NCI-H128 (cell line): ENCODE data around the gene TOR1B.

ENCODE experiments used
- DNase-seq: peaks from one replicate; lab custom pipeline; 2025; ENCODE audit not compliant: unreplicated experiment; lab: John Stamatoyannopoulos, UW

TOR1B gene

DNA sequence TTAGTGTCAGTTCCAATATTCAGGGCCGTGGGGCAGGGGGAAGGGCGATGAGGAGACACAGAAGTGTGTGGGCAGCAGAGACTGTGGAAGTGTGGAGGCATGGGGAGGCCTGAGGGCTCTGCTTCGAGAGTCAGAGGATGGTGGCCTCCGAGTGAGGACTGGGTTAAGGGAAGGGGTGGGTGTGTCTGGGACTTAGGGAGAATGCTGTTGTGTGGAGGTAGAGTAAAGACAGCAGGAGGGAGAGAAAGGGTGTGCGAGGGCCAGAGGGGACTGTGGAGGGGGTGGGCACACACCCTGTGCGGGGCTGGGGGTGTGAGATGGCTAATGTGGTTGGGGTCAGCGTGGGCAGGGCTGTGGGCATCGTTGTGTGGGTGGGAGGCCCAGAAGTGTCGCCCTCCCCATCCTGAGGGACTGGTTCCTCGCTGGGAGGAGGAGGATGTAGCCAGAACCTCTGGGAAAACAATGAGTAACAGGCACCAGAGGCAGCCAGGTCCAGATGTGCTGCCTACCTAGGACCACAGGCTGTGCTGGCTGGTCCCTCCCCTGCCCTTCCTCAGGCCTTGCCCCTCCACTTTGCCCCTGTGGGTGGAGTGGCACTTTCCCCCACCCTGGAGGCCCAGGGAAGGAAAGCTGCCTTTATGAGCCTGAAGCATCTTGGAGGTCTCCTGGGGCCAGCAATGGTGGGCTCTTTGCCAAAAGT, 36.5 kb downstream of the TOR1B start:
- no peak for DNase-seq

DNA sequence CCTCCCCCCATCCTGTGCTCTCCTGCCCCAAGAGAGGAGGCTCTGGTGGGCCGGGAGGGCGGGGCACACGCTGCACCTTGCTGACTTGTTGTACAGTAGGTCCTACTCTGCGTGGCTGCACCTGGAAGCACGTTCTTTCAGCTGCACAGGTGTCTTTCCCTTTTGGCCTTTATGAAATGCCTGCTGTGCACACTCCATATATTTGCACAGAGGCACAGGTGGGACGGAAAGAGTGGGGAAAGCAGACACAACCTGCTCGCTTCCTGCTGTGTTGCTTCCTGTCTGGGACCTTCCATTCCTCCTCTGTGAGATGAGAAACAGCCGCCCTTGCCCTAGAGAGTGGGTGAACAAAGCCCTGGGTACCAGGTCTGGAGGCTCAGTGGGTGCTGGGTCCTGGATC, 37.0 kb downstream of the TOR1B start:
- DNase-seq, result peak; percentile 85

DNA sequence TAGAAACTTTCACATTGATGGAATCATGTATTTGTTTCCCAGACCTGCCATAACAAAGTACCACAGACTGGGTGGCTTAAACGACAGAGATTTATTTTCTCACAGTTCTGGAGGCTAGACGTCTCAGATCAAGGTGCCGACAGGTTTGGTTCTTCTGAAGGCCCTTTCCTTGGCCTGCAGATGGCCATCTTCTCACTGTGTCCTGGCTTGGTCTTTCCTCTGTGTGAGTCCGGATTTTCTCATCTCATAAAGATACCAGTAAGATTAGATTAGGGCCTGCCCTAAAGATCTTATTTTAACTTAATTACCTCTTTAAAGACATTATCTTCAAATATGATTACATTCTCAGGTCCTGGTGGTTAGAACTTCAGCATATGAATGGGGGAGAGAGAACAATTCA, 38.1 kb downstream of the TOR1B start:
- DNase-seq, result no peak

DNA sequence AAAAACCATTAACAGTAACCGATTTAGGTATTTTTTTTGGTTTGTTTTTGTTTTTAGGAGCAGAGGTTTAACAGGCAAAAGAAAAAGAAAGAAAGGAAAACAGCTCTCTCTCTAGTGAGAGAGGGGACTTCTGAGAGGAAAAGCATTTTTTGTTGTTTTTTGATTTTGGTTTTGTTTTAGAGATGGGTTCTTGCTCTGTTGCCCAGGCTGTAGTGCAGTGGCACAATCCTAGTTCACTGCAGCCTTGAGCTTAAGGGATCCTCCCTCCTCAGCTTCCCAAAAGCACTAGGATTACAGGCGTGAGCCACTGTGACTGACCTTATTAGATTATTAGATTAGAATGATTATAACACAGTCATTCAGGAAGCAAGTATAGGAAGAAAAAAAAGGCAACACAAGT, 42.4 kb downstream of the TOR1B start:
- no peak for DNase-seq

DNA sequence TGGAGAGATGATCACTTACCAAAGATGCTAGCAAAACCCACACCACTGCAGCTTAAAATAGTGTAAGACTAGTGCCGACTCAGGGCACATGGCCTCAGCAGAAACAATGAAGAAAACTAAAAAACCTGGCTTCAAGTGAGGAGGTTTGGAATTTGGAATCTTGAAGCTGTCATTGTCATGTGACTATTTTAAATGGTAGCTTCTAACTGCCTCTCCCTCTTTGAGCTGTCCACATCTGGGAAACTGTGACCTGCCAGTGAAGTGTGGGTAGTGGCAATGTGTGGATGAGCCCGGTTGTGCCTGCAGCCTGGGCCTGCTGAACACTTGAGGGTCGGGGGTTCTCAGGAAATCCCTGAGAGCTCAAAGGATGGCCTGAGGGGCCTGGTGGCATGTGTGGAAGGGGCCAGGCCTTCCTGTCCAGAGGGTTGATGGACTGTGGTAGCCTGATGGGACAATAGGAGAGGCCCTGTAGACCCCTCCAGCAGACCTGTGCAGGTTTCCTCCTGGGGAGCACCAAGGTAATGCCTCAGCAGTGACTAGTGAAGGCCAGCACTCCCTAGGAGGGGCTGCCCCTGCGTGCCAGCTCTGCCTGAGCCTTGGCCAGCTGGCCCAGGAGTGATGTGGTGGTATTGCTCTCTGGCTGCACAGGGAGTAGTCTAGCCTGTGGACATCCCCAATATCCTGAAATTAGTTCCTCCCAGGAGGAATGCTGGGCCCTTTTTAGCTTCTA, 45.9 kb downstream of the TOR1B start:
- no peak for DNase-seq

DNA sequence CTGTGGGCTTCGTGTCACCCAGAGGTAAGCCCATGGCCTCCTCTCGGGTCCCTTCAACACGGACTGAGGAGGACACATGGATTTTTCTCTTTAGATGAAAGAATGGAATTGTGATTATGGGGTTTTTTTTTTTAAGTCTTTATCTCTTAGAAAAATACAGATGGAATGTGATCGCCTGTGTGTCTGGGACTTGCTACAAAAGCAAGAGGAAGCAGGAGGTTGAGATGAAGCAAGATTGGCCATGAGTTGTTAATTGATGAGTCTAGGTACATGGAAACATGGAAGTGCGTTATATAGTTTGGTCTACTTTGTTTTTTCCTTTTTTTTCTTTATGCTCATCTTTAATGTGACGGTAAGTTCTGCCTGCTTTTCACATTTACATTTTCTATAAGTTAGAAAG, 46.9 kb downstream of the TOR1B start:
- DNase-seq, result no peak

DNA sequence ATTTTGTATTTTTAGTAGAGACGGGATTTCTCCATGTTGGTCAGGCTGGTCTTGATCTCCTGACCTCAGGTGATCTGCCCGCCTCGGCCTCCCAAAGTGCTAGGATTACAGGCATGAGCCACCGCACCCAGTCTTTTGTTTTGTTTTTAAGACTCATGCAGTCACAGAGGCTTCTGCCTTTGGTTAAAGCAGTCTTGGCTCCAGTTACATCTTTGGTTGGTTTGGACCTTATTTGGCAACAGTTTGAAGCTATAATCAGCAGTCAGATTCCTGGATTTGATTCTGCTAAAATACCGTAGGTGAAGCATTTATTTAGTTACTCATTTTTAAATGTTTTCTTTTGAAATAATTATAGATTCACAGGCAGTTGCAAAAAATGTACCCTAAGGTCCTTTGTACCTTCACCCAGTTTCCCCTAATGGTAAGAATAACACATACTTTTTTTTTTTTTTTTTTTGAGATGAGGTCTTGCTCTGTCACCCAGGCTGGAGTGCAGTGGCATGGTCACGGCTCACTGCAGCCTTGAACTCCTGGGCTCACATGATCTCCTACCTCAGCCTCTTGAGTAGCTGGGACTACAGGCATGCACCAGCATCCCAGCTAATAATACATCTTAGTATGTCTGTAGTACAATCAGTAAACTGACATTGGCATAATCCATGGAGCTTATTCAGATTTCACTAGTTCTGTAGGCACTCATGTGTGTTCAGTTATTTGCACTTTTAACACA, 48.0 kb downstream of the TOR1B start:
- no peak for DNase-seq

DNA sequence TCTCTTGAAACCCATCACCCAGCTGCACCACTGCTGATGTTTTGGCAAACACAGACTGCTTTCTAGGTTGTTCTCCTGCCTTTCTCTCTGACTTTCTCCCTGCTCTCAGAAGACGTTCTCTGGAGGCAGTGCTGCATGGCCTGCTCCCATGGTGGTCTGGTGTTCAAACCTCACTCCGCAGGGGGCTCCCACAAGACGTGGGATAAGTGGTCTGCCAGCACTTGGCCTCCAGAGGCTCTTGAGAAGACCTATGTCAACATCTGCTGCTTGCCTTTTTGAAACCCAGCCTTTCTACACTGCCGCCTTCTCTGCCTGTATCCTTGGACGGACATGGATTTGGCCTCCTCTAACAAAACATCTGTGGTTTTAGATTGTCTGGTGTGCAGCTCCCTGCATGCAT, 48.8 kb downstream of the TOR1B start:
- no peak for DNase-seq

DNA sequence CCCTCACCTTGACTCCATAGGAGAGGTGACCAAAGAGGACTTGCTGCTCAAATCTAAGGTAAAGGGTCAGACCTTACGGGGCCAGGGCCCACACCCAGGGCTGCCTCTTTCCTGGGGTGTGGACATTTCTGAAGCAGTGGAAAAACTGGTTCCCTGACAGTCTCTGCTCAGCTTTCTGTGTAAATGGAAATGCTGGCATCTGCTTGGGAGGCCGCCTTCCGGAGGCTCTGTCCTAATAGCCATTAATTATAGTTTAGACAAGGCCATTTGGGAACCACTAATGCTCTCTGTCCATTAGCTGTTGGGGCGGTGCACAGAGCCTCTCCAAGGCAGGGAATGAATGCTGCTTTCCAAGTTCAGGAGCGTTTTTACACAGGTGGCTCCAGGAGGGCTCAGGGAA, 49.6 kb downstream of the TOR1B start:
- no peak for DNase-seq

DNA sequence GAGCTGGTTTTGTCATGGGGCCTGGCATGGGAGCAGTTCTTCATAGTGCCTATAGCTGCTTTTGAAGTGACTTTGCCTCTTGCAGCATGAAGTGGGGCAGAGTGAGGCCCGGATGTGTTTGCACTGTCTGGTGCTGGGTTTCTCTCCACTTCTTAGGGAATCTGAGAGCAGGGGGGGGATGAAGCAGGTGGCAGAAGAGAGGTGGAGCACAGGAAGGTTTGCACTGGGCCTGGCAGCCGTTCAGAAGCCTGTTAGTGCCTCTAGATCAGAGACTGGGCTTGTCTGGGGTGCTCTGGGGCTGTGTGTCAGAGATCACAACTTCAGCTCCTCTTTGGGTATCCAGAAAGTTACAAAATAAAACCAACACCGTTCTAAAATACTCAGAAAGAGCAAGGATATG, 50.6 kb downstream of the TOR1B start:
- no peak for DNase-seq

DNA sequence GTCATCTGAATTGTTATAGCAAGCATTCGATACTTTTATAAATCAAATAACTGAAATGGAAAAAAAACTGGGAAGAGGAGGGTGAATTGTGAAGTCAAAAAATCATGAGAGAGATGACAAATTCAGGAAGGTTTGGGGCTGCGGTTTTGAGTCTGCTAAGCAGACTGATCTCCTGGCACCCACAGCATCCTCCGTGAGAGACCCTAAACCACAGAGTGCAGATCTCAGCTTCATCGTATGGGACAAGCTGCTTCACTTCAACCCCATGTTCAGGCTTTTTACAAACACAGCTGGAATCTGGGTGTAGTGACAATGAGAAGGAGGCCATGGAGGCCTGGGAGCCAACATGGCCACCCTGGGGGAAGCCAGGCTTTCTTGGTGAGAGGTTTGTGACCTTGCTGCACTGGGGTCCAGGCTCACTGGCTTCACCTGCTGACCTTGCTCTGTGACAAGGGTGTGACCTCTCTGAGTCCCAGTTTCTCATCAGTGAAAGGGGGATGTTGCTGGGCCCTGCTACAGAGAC, 51.7 kb downstream of the TOR1B start:
- no peak for DNase-seq

DNA sequence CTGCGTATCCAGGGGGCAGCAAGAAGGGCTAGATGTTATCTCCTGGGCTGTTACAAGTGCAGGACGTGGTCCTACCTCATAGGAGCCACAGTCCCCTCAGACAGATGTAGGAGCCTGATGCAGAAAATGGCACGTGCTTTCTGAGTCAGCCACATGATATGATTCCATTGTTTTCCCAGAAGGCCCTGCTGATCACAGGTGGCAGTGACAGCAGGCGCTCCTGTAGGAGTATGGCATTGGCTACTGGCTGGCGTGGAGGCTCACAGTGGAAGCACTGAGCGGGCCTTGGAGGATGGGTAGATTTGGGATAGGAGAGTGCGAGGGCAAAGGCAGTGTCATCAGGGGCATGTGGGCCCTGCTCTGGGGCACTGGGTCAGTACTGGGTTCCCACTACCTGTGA, 54.2 kb downstream of the TOR1B start:
- no peak for DNase-seq

DNA sequence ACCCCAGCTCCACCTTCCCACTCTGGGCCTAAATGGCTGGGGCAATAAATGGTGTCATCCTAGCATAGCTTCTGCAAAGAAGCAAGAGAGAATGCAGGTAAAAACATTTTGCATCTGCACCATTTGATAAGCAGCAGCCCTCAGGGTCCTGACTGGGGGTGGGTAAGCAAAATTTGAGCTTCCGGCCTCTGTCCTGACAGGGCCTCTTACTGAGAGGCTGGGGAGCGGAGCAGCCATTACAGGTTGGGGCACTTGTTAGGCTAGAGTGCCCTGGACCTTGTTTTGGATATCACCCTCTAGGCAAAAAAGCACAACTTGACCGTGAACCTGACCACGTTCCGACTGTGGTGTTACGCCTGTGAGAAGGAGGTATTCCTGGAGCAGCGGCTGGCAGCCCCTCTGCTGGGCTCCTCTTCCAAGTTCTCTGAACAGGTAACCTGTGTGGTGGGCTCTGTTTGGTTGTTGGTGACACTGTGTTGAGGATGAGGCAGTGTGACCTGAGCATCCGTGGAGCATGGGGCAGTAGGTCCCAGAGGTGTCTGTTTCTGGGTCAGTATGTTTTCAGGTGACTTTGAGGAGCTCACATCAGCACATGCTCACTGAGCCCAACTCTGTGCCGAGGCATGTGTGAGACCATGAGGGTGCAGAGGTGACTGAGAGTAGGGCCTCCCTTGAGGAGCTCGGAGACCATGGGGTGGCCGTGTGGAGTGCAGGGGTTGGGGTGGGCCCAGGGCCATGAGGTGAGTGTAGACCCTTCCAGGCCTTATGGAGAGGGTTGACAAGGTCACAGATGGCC, 55.4 kb downstream of the TOR1B start:
- DNase-seq, result no peak
